Mucosa of stomach (tissue), 1 donor: ENCODE measurements around the gene TTC6.
"Not testable (repeated sequence)": the region's sequence is repeated elsewhere in the genome, so short reads cannot be mapped to it uniquely, and the experiment has no call there.

Experiments
- H3K27me3 ChIP-seq: one replicate; pipeline ENCODE4 v1.7.0; 2013; ENCODE audit warnings: mild to moderate bottlenecking, low read length; ENCODE audit not compliant: control insufficient read depth, insufficient read depth
- H3K36me3 ChIP-seq: one replicate; pipeline ENCODE4 v1.7.0; 2013; ENCODE audit warnings: low read length; ENCODE audit not compliant: control insufficient read depth, insufficient read depth
- H3K4me1 ChIP-seq: one replicate; pipeline ENCODE4 v1.7.0; 2013; ENCODE audit warnings: mild to moderate bottlenecking, low read length; ENCODE audit not compliant: control insufficient read depth, insufficient read depth
- H3K4me3 ChIP-seq: one replicate; pipeline ENCODE4 v1.7.0; 2013; ENCODE audit warnings: low read length
- H3K9ac ChIP-seq: one replicate; pipeline ENCODE4 v1.7.0; 2013; ENCODE audit warnings: mild to moderate bottlenecking, low read length, moderate library complexity
- H3K9me3 ChIP-seq: one replicate; pipeline ENCODE4 v1.7.0; 2013; ENCODE audit warnings: mild to moderate bottlenecking, low read length, moderate library complexity; ENCODE audit not compliant: control insufficient read depth
- donor health status: Pancreatic carcinoma.

Gene TTC6

GRCh38 chr14:37594971-37595808, at the start of gene TTC6, which contains the start of gene FOXA1:
Gene TTC6 (plus strand): TSS chr14:37595629. CDS start chr14:37622065, 26,436 bp downstream.
Gene FOXA1 (minus strand): TSS chr14:37595249. CDS start chr14:37594972, 277 bp downstream.
- H3K9ac ChIP-seq = peak within 1 kb of the TSS; percentile 95
- H3K36me3 ChIP-seq = no peaks in the 10 kb centered on the region
- peaks cover 47% of the 10 kb centered on the region for H3K27me3 ChIP-seq
- H3K4me3 ChIP-seq = peak within 1 kb of the TSS; percentile 68
- no peaks in the 10 kb centered on the region for H3K9me3 ChIP-seq
- peaks cover 3% of the 10 kb centered on the region for H3K4me1 ChIP-seq

GRCh38 chr14:37546621-37547447, 48.6 kb upstream of the TTC6 start:
- peak overlapping the region; percentile 36 for H3K9ac ChIP-seq
- no peaks in the 10 kb centered on the region for H3K9me3 ChIP-seq
- no peaks in the 10 kb centered on the region for H3K4me1 ChIP-seq
- H3K36me3 ChIP-seq = no peaks in the 10 kb centered on the region
- H3K27me3 ChIP-seq = no peaks in the 10 kb centered on the region
- no peak overlapping the region for H3K4me3 ChIP-seq

- H3K9me3 ChIP-seq = no peaks in the 10 kb centered on the region
- H3K36me3 ChIP-seq = no peaks in the 10 kb centered on the region
- no peaks in the 10 kb centered on the region for H3K4me1 ChIP-seq
- H3K9ac ChIP-seq = no peak overlapping the region
- H3K4me3 ChIP-seq = no peak overlapping the region
- no peaks in the 10 kb centered on the region for H3K27me3 ChIP-seq
These were observed 44.9 kb upstream of the TTC6 start for GRCh38 chr14:37550511-37550910.

- no peak overlapping the region for H3K9ac ChIP-seq
- H3K36me3 ChIP-seq = no peaks in the 10 kb centered on the region
- H3K4me3 ChIP-seq = no peak overlapping the region
- no peaks in the 10 kb centered on the region for H3K4me1 ChIP-seq
- no peaks in the 10 kb centered on the region for H3K9me3 ChIP-seq
- H3K27me3 ChIP-seq = no peaks in the 10 kb centered on the region
These were observed 44.3 kb upstream of the TTC6 start for GRCh38 chr14:37551119-37551518.

GRCh38 chr14:37553935-37554550, 41.4 kb upstream of the TTC6 start:
- Histone ChIP-seq H3K9me3 (no peaks in the 10 kb centered on the region), H3K27me3 (no peaks in the 10 kb centered on the region), H3K4me1 (no peaks in the 10 kb centered on the region), H3K4me3 (no peak overlapping the region), H3K36me3 (no peaks in the 10 kb centered on the region), H3K9ac (no peak overlapping the region)

GRCh38 chr14:37555596-37555995, 39.8 kb upstream of the TTC6 start:
- not testable (repeated sequence) for H3K9ac ChIP-seq, H3K36me3 ChIP-seq, H3K9me3 ChIP-seq, H3K4me1 ChIP-seq, H3K4me3 ChIP-seq, H3K27me3 ChIP-seq

- H3K9ac ChIP-seq = no peak overlapping the region
- H3K4me1 ChIP-seq = peaks cover 8% of the 10 kb centered on the region
- H3K9me3 ChIP-seq = no peaks in the 10 kb centered on the region
- no peaks in the 10 kb centered on the region for H3K27me3 ChIP-seq
- no peaks in the 10 kb centered on the region for H3K36me3 ChIP-seq
- H3K4me3 ChIP-seq = no peak overlapping the region
These were observed 36.7 kb upstream of the TTC6 start for GRCh38 chr14:37558740-37559139.

- peaks cover 15% of the 10 kb centered on the region for H3K4me1 ChIP-seq
- no peak overlapping the region for H3K9ac ChIP-seq
- no peaks in the 10 kb centered on the region for H3K9me3 ChIP-seq
These were observed 36.0 kb upstream of the TTC6 start for GRCh38 chr14:37559386-37559785.

GRCh38 chr14:37563189-37563588, 32.2 kb upstream of the TTC6 start:
- H3K36me3 ChIP-seq = no peaks in the 10 kb centered on the region
- peaks cover 15% of the 10 kb centered on the region for H3K4me1 ChIP-seq
- H3K9me3 ChIP-seq = no peaks in the 10 kb centered on the region

More at GRCh38 chr14:37559386-37559785, 36.0 kb upstream of the TTC6 start:
- Histone ChIP-seq H3K36me3 (no peaks in the 10 kb centered on the region), H3K27me3 (no peaks in the 10 kb centered on the region), H3K4me3 (no peak overlapping the region)

GRCh38 chr14:37565550-37565949, 29.9 kb upstream of the TTC6 start:
- Histone ChIP-seq H3K4me1 (peaks cover 12% of the 10 kb centered on the region), H3K4me3 (no peak overlapping the region)

More at GRCh38 chr14:37563189-37563588, 32.2 kb upstream of the TTC6 start:
- Histone ChIP-seq H3K4me3 (no peak overlapping the region), H3K9ac (no peak overlapping the region), H3K27me3 (no peaks in the 10 kb centered on the region)

GRCh38 chr14:37566811-37567371, 28.5 kb upstream of the TTC6 start:
- H3K4me3 ChIP-seq = no peak overlapping the region
- H3K9ac ChIP-seq = peak overlapping the region; percentile 40
- H3K9me3 ChIP-seq = no peaks in the 10 kb centered on the region
- no peaks in the 10 kb centered on the region for H3K36me3 ChIP-seq
- peaks cover 8% of the 10 kb centered on the region for H3K4me1 ChIP-seq
- no peaks in the 10 kb centered on the region for H3K27me3 ChIP-seq

More at GRCh38 chr14:37565550-37565949, 29.9 kb upstream of the TTC6 start:
- peak overlapping the region; percentile 6 for H3K9ac ChIP-seq
- H3K27me3 ChIP-seq = no peaks in the 10 kb centered on the region
- H3K36me3 ChIP-seq = no peaks in the 10 kb centered on the region
- H3K9me3 ChIP-seq = no peaks in the 10 kb centered on the region
